ENCODE data around the gene TSPAN31.
A peak's percentile ranks its signal among the peaks of the same experiment; 100 is the strongest.

TSPAN31 gene

GRCh38 chr12:57724936-57725740, 19.7 kb upstream of the TSPAN31 start:
- H3K27ac ChIP-seq, result peak overlapping the region; percentile 61
- peaks cover 96% of the 10 kb centered on the region for H3K36me3 ChIP-seq

DNA sequence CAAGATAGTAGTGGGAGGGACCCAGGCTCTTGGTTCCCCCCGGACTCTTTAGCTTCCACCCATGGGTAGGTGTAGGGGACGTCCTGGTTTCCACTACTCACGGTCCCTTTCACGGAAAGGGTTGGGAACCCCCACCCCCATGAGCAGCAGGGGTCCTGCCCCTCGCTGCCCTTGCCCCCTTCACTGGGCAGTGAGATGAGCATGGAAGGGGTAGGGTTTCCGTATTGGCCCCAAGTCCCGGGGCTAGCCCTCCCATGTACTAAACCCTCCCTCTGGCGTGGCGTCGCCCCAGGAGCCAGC, 19.0 kb upstream of the TSPAN31 start:
- H3K4me1 ChIP-seq (ENCODE audit: control insufficient read depth in 1 of 2, insufficient read depth in 1 of 2, low read depth in 1 of 2, low read length in 1 of 2), result no peaks in the 10 kb centered on the region
- no peaks in the 10 kb centered on the region for H3K27me3 ChIP-seq
- TF ChIP-seq CTCF (IDR thresholded peaks at IDR 0.05), result no peak
- no peak overlapping the region for H3K27ac ChIP-seq
- peaks cover 96% of the 10 kb centered on the region for H3K36me3 ChIP-seq
- no peaks in the 10 kb centered on the region for H3K9me3 ChIP-seq
- H3K4me3 ChIP-seq (ENCODE audit: low read depth in 1 of 2, low read length in 1 of 2), result no peak overlapping the region

More at GRCh38 chr12:57724936-57725740, 19.7 kb upstream of the TSPAN31 start:
- TF ChIP-seq CTCF (IDR thresholded peaks at IDR 0.05), result no peak
- Histone ChIP-seq H3K4me3 (ENCODE audit: low read depth in 1 of 2, low read length in 1 of 2) (no peak overlapping the region), H3K27me3 (no peaks in the 10 kb centered on the region), H3K9me3 (no peaks in the 10 kb centered on the region), H3K4me1 (ENCODE audit: control insufficient read depth in 1 of 2, insufficient read depth in 1 of 2, low read depth in 1 of 2, low read length in 1 of 2) (no peaks in the 10 kb centered on the region)

- no peaks in the 10 kb centered on the region for H3K9me3 ChIP-seq
- no peak overlapping the region for H3K4me3 ChIP-seq (ENCODE audit: low read depth in 1 of 2, low read length in 1 of 2)
- H3K4me1 ChIP-seq (ENCODE audit: control insufficient read depth in 1 of 2, insufficient read depth in 1 of 2, low read depth in 1 of 2, low read length in 1 of 2), result no peaks in the 10 kb centered on the region
- no peaks in the 10 kb centered on the region for H3K27me3 ChIP-seq
- no peak for TF ChIP-seq CTCF (IDR thresholded peaks at IDR 0.05)
- H3K36me3 ChIP-seq, result peaks cover 96% of the 10 kb centered on the region
- no peak overlapping the region for H3K27ac ChIP-seq
Measured at GRCh38 chr12:57726151-57726883, 18.5 kb upstream of the TSPAN31 start.

- no peaks in the 10 kb centered on the region for H3K9me3 ChIP-seq
- no peak overlapping the region for H3K27ac ChIP-seq
- no peaks in the 10 kb centered on the region for H3K27me3 ChIP-seq
- H3K4me1 ChIP-seq (ENCODE audit: control insufficient read depth in 1 of 2, insufficient read depth in 1 of 2, low read depth in 1 of 2, low read length in 1 of 2), result no peaks in the 10 kb centered on the region
- H3K4me3 ChIP-seq (ENCODE audit: low read depth in 1 of 2, low read length in 1 of 2), result no peak overlapping the region
- H3K36me3 ChIP-seq, result peaks cover 96% of the 10 kb centered on the region
- TF ChIP-seq CTCF (IDR thresholded peaks at IDR 0.05), result no peak
Measured at GRCh38 chr12:57726884-57727757, 17.7 kb upstream of the TSPAN31 start.

DNA sequence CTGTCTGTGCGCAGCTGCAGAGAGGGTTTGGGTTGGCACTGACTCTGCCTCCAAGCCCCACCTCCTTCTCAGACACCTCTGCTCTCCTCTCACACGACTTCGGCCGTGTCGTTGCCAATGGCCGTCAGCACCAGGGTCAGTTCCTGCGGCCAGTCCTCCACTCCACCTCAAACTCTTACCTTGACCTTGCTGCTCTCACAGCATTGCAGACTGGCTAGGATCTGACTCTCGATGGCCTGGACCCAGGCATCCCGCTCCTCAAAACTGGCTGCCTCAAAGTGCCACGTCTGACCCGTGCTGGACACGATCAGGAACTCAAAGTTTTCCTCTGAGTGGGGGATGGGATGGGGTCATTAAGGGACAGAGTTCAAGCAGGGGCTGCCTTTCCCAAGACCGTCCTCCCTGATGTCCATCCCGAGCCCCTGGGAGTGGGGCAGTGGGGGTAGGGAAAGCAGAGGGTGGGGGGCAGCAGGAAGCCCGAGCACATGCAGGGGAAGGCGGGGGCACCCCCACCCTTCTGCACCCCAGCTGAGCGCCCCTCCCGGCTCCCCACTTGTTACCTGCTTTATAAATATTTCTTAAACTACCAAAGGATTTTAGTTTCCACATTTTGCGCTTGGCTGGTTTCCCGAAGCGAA, 17.0 kb upstream of the TSPAN31 start:
- Histone ChIP-seq H3K4me3 (ENCODE audit: low read depth in 1 of 2, low read length in 1 of 2) (no peak overlapping the region), H3K27ac (peak overlapping the region; percentile 1), H3K9me3 (no peaks in the 10 kb centered on the region), H3K27me3 (no peaks in the 10 kb centered on the region), H3K4me1 (ENCODE audit: control insufficient read depth in 1 of 2, insufficient read depth in 1 of 2, low read depth in 1 of 2, low read length in 1 of 2) (no peaks in the 10 kb centered on the region), H3K36me3 (peaks cover 98% of the 10 kb centered on the region)
- TF ChIP-seq CTCF (IDR thresholded peaks at IDR 0.05), result no peak
